Lower leg skin (tissue), 3 donors: ENCODE results near the gene CYBC1.

ENCODE experiments used
- POLR2A ChIP-seq, 2 donors: fragments of 450-650 bp; IDR thresholded peaks; one replicate each; pipeline ENCODE4 v1.6.1; 2016 to 2017; ENCODE audit warnings: antibody characterized with exemption in 2 of 2, mild to moderate bottlenecking in 1 of 2, moderate library complexity in 1 of 2
- TF ChIP-seq, protein P1 (sequence below), 3 donors: fragments of 450-650 bp; IDR thresholded peaks; one replicate each; pipeline ENCODE4 v1.5.1; 2016; ENCODE audit warnings: antibody characterized with exemption in 3 of 3, mild to moderate bottlenecking in 3 of 3, moderate library complexity in 2 of 3

DNA sequence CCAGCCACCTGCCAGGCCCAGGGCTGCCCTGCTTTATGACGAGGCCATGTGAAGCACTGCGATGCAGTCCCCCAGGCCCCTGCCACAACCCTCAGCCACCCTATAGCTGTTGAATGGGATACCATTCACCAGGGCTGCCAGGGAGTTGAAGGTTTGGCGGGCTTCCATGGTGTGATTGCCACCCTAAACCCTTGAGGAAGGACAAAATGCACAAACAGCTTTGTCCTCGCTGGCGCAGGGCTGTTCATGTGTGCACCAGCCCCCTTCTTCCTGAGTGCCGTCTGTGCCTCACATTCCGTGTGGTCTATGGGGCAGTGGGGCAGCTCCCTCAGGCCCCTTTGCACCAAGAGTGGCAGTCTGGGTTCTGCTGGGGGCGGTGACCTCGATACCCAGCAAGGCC is 33.3 kb upstream of the CYBC1 start:
- TF ChIP-seq POLR2A (IDR thresholded peaks at IDR 0.05), result no peak
- TF ChIP-seq, protein P1, sequence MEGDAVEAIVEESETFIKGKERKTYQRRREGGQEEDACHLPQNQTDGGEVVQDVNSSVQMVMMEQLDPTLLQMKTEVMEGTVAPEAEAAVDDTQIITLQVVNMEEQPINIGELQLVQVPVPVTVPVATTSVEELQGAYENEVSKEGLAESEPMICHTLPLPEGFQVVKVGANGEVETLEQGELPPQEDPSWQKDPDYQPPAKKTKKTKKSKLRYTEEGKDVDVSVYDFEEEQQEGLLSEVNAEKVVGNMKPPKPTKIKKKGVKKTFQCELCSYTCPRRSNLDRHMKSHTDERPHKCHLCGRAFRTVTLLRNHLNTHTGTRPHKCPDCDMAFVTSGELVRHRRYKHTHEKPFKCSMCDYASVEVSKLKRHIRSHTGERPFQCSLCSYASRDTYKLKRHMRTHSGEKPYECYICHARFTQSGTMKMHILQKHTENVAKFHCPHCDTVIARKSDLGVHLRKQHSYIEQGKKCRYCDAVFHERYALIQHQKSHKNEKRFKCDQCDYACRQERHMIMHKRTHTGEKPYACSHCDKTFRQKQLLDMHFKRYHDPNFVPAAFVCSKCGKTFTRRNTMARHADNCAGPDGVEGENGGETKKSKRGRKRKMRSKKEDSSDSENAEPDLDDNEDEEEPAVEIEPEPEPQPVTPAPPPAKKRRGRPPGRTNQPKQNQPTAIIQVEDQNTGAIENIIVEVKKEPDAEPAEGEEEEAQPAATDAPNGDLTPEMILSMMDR (IDR thresholded peaks at IDR 0.05), result no peak
